ENCODE results near the gene CD14.

DNA sequence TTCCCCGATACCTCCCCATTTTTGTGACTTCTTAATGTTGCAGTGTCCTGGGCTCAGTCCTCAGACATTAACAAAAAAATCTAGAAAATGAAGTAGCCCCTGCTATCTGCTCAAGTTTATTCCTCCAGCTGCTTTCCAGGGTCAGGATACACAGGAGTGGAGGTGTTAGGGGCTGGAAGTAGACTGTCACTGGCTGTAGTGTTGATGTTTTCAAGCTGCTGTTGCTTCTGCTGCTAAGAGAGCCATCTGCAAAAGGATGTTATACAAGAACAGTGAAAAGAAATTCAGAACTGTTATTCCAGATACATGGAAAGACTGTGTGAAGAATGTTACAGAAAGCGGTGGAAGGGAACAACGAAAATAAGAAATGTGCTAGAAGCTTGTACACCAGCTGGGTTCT, 10.7 kb downstream of the CD14 start:
- TF ChIP-seq, protein P1, sequence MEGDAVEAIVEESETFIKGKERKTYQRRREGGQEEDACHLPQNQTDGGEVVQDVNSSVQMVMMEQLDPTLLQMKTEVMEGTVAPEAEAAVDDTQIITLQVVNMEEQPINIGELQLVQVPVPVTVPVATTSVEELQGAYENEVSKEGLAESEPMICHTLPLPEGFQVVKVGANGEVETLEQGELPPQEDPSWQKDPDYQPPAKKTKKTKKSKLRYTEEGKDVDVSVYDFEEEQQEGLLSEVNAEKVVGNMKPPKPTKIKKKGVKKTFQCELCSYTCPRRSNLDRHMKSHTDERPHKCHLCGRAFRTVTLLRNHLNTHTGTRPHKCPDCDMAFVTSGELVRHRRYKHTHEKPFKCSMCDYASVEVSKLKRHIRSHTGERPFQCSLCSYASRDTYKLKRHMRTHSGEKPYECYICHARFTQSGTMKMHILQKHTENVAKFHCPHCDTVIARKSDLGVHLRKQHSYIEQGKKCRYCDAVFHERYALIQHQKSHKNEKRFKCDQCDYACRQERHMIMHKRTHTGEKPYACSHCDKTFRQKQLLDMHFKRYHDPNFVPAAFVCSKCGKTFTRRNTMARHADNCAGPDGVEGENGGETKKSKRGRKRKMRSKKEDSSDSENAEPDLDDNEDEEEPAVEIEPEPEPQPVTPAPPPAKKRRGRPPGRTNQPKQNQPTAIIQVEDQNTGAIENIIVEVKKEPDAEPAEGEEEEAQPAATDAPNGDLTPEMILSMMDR (IDR thresholded peaks at IDR 0.05; ENCODE audit: poor library complexity) = no peak
- TF ChIP-seq EZH2 (IDR thresholded peaks at IDR 0.05; ENCODE audit: borderline replicate concordance) (no peak), EZH2phosphoT487 (IDR thresholded peaks at IDR 0.05; ENCODE audit: low read depth, severe bottlenecking, unreplicated experiment) (no peak)
